ENCODE results near the gene NEIL1.

GRCh38 chr15:75347222-75348033 lies 589 bp downstream of the NEIL1 start:
- TF ChIP-seq RXRA (IDR thresholded peaks at IDR 0.05; ENCODE audit: insufficient read depth, low read depth, low read length) (no peak), CTCF (IDR thresholded peaks at IDR 0.05; ENCODE audit: control extremely low read depth in 1 of 3, insufficient read depth in 1 of 3, low read depth in 1 of 3, low read length in 3 of 3) (no peak), TBP (IDR thresholded peaks at IDR 0.05; ENCODE audit: low read depth, low read length) (no peak), POLR2AphosphoS5 (IDR thresholded peaks at IDR 0.05; ENCODE audit: low read depth, low read length) (no peak), E2F6 (IDR thresholded peaks at IDR 0.05) (no peak)
